Fibroblast of villous mesenchyme (primary cell): Measurements from ENCODE around the gene LRCOL1. TPM values are rescaled to one million over a fixed set of nuclear protein-coding genes. Genes with fewer than 3 reads are reported as not detected.

Source experiments
- DNase-seq: peaks from one replicate; pipeline ENCODE4 v3.0.0-alpha.2; 2010; ENCODE audit warnings: low read depth
- H3K4me3 ChIP-seq: 2 replicates; pipeline ENCODE4 v1.5.1; 2011; ENCODE audit warnings: low read depth, mild to moderate bottlenecking, low read length
- CTCF ChIP-seq: IDR thresholded peaks from 2 replicates; pipeline ENCODE4 v1.5.1; 2012; ENCODE audit warnings: low read depth, mild to moderate bottlenecking, low read length; ENCODE audit not compliant: insufficient read depth
- total RNA-seq: library from RNA; depleted of rRNA; stranded (reverse); fragments of >200 nt; gene quantifications from 2 replicates; pipeline ENCODE4 v1.2.3, GENCODE V29; 2012

The LRCOL1 gene
- total RNA-seq, 1 donor: not detected

GRCh38 chr12:132617822-132618682, 7.7 kb upstream of the LRCOL1 start:
- no peak for DNase-seq
- no peak for TF ChIP-seq CTCF
- H3K4me3 ChIP-seq: no peak overlapping the region

GRCh38 chr12:132617135-132617701, 6.8 kb upstream of the LRCOL1 start:
- no peak for TF ChIP-seq CTCF
- no peak overlapping the region for H3K4me3 ChIP-seq
- no peak for DNase-seq

- DNase-seq: no peak
- TF ChIP-seq CTCF: no peak
- no peak overlapping the region for H3K4me3 ChIP-seq
These were observed 5.2 kb upstream of the LRCOL1 start for GRCh38 chr12:132615579-132616038.

GRCh38 chr12:132614861-132615578, 4.6 kb upstream of the LRCOL1 start:
- H3K4me3 ChIP-seq: no peak overlapping the region
- TF ChIP-seq CTCF: peak; percentile 88
- peak; percentile 85 for DNase-seq

- DNase-seq: no peak
- no peak for TF ChIP-seq CTCF
- H3K4me3 ChIP-seq: no peak overlapping the region
These were observed 3.6 kb upstream of the LRCOL1 start for GRCh38 chr12:132614029-132614428.

GRCh38 chr12:132611620-132612019, 1.2 kb upstream of the LRCOL1 start:
- no peak overlapping the region for H3K4me3 ChIP-seq
- DNase-seq: no peak
- TF ChIP-seq CTCF: no peak
